ENCODE measurements around the gene SIX3.

The SIX3 gene

DNA sequence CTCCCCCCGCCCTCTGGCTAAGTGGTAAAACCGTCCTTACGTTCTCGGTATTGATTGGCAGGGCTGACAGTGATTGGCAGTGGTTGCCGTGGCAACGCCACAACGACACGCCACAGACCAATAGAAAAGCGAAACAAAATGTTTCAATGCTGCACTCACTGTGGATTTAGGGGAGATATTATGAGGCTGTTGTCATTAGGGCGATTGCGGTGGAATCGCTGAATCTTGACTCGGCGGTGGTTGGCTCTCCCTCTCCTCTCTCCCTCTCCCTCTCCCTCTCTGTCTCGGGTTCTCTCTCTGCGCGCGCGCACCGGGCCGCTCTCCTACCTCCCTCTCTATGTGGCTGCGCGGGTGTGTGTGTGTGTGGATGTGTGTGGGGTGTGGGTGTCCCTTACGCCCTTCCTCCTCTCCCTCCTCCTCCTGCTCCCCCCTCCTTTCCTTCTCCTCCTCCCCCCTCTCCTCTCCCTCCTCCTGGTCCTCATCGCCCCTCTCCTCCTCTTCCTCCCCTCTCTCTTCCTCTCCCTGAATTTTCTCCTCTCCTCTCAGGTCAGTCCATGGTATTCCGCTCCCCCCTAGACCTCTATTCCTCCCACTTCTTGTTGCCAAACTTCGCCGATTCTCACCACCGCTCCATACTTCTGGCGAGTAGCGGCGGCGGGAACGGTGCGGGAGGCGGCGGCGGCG lies at the start of gene SIX3:
Gene SIX3 (plus strand): TSS at position 152 of the 684 bp plus-strand sequence. CDS start 403 bp downstream, at position 555.
- FAIRE-seq (peak; percentile 20), DNase-seq (ENCODE audit: low spot score) (no peak)

DNA sequence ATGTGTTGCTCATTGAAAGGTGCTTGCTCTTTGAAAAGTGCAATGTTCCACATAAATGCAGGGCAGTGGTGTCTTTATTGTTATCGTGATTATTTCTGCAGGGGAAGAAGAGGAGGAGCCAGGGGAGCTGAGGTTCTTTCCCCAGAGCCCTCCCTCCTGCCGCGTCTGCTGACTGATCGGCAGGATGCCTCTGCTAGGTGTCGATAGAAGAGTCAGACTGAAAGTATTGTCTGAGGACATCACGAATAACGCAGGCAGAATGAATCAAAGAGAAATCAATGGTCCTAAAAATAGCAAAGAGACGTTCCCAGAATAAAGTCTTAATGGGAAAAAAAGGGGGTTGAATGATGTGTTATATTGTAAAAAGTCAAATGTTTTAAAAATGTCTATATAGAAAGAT lies 47.4 kb upstream of the SIX3 start:
- FAIRE-seq, result no peak
- DNase-seq (ENCODE audit: low spot score), result no peak

DNA sequence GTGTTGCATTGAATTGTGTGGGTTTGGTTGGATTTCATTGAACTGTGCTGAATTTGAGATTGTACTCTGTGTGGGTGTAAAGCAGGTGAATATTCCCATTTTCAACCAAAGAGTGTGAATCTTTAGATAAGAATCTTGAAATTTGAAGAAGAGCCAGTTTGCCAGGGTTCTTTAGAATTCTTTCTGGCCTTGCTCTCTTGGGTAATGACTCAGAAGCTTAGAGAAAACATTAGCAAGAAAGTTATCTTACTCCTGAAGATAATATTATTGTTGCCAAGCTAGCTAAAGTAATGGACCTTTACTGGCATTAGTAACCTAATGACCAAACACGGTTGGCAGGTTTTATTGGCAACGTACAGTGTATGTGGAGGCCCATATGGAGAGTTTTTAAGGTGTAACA lies 46.4 kb upstream of the SIX3 start:
- no peak for FAIRE-seq
- DNase-seq (ENCODE audit: low spot score), result no peak

DNA sequence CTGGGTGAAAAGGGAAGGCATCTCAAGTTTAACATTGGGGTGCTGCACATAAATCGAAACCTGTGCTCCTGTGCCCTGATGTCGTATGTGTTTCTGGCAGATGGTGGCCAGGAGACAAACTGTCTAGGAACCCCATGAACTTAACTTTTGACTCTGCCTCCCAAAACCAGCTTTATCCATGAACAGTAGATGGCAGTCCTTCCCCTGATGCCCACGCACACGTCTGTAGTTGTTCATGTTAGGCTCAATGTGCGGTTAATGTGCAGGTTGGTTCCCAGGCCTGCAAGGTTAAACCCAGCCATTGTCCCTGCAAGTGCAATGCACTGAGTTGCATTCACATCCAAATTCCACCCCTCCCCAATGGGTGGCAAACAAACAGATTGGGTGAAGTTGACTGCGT lies 44.1 kb upstream of the SIX3 start:
- no peak for DNase-seq (ENCODE audit: low spot score)

DNA sequence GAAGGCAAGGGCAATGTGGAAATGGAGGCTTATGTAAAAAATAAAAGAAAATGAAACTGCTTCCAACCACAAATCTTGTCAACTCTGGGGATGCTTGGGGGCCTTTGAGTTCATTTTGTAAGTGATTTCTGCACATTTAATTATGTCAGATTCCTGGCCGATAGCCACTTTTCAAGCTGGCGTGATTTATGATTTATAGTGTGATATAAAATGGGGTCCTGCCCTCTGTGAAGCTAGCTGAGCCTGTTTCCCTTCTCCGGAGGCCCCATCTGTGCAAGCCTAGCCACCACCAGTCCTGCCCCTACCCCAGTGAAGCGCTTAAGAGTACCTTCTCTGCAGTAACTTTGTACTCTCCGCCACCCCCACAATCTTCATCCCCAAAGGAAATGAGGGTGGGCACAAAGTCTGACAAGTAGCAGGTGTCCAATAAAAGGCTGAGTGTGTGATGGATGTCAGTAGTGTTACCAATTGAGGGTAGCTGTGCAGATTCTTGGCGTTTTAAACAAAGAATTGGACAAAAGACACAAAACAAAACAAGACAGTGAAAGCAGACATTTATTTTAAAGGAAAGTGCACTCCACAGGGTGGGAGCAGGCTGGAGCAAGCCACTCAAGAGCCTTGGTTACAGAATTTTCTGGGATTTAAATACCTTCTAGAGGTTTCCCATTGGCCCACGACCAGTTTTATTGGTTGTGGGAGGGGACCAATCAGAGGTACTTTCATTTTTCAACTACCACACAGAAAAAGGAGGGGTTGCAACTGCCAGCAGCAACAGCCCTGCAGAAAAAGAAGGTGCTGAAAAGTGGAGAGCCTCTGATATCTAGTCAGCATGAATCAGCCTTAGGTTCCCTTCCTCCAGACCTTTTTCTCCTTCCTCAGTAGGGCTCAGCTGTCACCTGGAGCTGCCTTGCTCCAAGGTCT lies 39.0 kb upstream of the SIX3 start:
- FAIRE-seq, result no peak

More for the DNA sequence above, 44.1 kb upstream of the SIX3 start:
- FAIRE-seq, result no peak

DNA sequence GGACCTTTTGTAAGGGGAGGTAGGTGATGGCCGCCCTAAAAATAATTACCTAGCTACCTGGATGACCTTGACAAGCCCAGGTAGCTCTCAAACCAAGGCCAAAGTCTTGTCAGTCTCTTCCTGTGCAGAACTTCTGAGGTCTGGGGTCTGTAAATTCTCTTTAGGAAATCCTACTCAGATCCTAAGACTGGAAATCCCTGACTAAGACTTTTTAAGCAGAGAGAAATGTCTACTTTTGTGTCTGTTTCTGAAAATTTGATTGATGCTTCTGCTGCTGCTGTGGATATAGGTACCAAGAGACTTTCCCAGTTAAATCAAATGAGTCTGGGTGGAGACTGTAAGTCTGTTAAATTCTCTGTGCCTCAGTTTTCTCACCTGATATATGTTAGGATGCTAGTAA lies 36.9 kb upstream of the SIX3 start:
- FAIRE-seq (no peak), DNase-seq (ENCODE audit: low spot score) (no peak)

More for the DNA sequence above, 39.0 kb upstream of the SIX3 start:
- DNase-seq (ENCODE audit: low spot score), result no peak

DNA sequence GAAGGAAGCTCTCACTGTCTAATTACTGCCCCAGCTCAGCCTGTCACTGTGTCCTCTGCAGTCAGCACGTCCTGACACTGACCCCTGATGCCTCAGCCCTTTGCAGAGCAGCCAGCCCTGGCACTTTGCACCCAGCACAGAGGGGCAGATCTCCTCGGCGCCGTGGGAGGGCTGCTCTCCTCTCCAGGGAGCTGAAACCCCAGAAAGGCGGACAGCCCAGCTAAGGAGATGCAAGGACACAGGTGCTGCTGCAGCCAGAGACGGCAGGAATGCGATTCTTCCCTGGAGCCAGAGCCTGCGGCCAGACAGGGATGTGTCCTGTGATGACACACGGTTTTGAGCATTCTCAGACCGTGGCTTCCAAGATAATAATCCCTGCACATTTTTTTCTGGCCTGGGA lies 34.5 kb upstream of the SIX3 start:
- FAIRE-seq (no peak), DNase-seq (ENCODE audit: low spot score) (peak; percentile 63)

DNA sequence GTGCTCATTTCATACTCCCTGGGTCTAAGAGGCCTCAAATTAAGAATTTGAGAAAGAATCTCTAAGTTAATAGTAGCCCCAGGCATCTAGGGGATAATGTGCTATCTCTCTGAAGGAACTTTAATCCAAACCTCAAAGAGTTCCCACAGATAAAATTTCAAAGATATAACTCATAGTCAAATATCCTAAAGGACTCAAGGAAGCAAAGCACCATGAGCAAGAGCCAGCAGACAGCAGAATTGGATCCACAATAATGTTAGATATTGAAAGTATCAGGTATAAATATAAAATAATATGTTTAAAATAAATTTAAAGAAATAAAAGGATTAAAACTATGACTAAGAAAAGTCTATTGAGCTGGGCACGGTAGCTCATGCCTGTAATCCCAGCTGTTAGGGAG lies 31.7 kb upstream of the SIX3 start:
- FAIRE-seq, result no peak
- no peak for DNase-seq (ENCODE audit: low spot score)

DNA sequence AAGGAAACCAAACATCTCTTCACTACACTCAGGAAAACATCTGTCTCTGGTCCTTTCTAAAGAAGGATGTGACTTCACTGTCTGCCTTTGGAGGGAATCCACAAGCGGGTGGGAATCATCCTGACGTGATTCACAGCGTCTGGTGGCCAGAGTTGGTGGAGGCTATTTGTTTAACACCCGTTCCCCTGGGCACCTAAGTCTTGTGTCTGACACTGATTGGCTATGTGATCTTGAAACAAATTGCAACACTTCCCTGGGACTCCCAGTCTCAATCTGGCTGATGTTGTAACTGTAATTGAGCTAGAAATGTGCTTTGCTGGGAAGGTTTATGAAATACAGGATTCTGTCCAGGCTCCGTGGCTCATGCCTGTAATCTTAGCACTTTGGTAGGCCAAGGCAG lies 28.8 kb upstream of the SIX3 start:
- DNase-seq (ENCODE audit: low spot score) (no peak), FAIRE-seq (no peak)

DNA sequence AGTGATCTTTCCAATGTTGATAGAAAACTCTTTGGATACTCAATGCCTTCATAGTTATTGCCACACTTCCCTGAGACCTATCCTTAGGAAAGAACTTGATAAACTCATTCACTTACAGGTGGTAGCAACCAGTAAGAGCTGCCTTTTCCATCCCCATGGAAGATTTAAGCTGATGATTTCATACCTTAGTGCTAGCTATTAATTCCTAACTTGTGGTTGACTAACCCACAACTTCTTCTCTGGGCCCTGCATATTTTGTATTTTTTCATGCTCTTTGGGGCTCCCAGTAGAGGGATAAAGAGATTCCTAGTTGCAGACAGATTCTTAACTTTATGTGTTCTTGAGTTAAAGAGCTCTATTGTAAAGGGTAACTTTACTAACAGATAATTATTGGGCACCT lies 25.2 kb upstream of the SIX3 start:
- no peak for DNase-seq (ENCODE audit: low spot score)
- no peak for FAIRE-seq

DNA sequence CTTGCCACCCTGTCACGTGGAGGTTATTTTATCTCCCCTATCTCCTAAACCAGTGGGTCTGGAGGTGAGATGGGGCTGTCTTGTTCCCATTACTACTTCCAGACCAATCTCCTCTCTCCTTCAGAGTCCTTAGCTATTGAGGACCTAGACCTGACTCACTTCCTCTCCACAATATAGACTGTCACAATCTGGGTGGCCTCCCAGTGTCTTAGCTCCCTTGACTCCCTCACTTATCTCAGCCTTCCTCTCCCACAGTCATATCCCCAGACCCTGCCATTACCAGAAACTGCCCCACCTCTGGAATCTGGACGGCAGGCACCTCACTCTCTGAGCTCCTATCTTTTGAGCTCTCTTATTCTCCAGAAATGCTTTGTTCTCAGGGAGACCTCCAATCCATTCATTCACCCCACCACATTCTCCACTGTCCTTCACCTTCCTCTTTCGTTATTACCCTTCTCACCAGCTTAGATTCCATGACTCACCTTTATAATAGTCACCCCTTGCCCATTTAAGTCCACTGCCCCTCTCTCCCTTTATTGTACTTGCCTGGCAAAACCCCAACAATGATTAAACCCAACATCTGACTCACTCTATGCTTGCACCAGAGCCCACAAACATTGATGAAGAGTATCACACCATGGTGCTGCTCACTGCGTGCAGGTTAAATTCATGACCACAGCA lies 23.3 kb upstream of the SIX3 start:
- FAIRE-seq, result peak; percentile 81
- DNase-seq (ENCODE audit: low spot score), result peak; percentile 75

DNA sequence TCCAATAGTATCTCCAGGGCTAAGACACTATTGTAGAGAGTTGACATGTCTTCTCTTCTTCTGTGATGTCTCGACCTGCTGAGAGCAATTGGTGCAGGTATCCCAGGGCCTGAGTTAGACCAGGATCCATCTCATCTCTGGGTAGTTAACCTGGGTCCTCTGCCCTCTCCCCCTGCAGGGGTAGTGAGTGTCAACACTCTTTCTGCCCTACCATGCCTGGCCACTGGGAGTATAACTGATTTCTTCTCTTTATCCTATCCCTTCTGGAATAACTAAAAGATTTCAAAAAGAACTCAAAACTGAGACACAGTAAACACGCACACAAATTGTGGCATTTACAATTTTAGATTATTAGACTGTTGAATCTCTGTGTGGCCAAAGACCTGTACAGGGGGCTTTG lies 20.8 kb upstream of the SIX3 start:
- DNase-seq (ENCODE audit: low spot score), result no peak
- no peak for FAIRE-seq

DNA sequence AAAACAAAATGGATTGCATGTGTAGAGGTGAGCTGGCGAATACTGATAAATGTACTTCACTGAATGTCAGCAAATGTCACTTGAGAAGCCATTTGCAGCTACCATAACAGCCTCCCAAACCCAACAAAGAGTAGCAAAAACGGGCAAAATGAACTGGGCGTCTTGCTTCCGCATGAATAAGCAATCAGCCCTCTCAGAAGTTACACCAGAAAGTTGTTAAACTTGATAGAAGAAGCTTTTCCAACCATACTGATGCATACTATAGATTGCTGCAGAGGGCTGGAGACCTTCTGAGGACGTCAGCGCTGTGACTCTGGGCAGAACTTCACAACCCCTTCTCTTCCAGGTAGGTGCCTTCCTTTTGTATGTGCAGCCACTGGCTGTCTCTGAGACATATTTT lies 18.7 kb upstream of the SIX3 start:
- no peak for FAIRE-seq
- DNase-seq (ENCODE audit: low spot score), result no peak

DNA sequence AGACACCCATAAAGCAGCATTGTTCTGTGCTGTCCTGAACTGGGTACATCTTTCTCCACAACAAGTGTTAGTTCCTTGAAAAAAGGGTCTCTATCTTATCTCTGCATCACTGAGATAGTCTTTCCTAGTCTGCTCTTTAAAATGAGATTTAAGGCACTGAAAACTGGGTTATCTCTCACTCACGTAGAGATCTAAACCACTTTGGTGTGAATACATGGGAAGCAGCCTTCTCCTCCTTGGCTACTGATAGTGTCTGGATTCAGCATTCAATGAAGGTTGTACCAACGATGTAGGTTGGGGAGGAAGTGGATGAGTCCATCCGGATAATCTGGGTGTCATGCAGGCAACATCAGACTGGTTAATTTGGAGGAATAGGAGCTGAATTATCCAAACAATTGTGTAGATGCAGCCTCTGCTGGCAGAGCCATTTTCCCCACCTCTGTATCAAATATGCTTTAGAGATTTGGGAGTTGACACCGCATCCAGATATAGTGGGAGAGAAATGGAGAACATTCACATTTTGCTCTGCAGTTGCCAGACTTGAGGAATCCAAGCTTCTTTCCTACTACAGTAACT lies 15.9 kb upstream of the SIX3 start:
- no peak for FAIRE-seq

DNA sequence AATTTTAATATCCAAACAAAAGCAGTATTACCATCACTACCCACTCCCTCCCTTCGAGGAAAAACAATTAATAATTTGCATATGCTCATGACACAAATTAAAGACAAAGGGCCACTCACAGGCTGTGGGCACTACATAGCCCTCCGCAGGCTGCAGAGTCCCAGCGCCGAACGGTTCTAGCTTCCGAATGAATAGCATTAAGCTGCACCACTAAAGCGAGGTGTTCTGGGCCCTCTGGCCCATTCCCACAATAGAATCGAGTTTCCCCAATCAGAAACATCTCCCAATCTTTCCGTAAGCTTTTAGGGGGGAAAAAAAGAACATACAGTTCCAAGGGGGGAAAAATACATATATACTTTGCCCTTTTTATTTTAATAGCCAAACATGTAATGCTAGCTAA lies 14.5 kb upstream of the SIX3 start:
- no peak for DNase-seq (ENCODE audit: low spot score)
- no peak for FAIRE-seq

More for the DNA sequence above, 15.9 kb upstream of the SIX3 start:
- DNase-seq (ENCODE audit: low spot score), result no peak

DNA sequence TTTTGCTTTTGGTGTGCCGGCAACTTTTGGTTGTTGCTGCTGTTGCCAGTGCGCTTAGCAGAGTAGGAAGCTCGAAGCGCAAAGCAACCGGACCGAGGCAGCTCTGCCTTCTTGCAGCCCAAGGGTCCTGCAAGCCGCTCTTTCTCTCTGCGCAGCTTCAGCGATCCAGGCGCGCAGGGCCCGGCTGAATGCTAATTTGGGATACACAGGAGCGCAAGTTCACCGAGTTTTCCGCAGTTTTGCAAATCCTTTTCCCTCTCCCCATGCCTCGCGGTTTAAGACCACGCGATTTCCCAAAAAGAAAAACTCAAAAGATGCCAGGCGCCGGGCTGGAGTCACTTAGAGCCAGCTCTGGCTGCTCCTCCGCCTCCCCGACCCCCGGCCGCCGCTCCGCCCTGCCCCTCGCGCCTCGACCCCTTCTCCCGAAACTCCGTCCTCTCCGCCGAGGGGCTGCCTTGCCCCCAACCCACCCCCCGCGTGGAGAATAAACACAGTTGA lies 13.5 kb upstream of the SIX3 start:
- FAIRE-seq (no peak), DNase-seq (ENCODE audit: low spot score) (no peak)

DNA sequence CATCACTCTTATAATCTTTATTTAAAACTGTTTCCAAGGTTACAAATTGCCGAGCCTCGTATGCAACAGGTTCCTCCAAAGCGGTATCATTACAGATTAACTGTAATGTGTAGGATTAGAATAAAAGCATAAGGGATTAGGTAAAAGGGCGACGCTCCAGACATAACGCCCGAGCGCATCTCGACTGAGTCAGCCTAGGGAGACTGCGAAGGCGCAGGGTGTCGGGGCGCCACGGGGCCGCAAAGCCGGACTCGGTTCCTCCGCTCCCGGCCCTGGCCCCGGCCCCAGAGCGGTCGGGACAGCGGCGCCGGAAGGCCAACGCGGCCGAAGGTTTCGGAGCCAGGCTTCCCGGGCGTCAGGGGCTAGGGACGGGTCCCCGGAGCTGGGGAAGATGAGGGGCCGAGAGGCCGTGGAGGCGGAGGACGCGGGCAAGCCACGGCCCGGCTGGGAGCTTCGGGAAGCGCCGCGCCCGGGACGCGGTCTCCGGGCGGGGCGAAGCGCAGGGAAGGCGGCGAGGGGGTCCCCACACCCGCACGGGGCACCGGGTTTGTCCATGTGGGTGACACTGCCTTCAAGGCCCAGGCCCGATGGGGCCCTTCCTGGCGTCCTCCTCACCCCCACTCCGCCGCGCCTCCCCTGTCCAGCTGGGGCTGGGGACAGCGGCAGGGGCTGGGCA lies 12.9 kb upstream of the SIX3 start:
- DNase-seq (ENCODE audit: low spot score), result no peak

DNA sequence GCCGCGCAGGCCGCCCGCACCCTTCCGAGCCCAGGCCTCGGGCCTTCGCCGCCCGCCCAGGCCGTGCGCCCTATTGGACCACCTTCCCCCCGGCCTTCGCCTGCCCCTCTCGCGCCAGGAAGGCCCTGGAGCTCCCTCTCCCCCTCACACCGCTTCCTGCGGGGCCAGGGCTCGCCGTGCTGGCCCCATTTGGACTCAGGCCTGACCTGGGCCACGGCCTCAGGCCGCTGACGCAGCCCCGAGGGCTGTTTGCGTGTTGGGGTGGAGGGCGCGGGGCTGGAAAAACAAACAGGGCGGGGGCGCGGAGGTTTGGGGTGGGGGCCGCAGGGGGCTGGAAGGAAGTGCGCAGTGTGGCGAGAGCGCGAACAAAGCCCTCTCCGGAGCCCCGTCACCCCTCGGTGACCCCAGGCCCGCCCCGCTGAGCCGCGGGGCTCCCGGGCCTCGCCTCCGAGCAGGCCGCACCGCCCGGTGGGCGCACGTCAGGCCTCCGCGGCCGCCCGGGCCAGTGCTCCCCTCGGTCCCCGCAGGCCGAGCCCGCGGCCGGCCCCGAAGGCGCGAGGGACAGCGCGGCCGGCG lies 12.3 kb upstream of the SIX3 start:
- FAIRE-seq (no peak), DNase-seq (ENCODE audit: low spot score) (no peak)

More for the DNA sequence above, 12.9 kb upstream of the SIX3 start:
- no peak for FAIRE-seq

DNA sequence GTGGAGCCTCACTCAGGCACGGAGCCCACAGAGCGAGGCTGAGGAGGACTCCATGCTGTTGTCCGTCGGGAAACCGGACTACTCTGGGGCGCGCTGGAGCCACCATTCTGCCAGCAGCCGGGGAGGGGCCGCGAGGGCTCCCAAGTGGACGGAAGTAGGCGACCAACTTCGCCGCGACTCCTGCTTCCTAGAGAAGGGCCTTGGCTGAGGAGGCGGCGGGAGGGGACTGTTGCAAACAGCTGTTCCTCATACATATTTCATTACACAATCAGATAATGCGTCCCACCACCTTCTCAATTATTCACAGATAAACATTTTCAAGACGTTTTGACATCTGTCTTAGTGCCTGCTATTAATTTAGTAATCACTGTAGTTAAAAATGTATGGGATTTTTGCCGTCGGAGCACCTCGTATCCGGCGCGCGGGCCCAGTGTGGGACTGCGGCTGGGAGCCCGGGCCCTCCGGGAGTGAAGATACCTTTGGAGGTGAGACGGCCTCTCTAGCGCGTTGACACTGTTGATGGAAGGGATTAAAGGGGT lies 11.7 kb upstream of the SIX3 start:
- DNase-seq (ENCODE audit: low spot score), result no peak

More for the DNA sequence above, 11.7 kb upstream of the SIX3 start:
- no peak for FAIRE-seq
